ENCODE data around the gene CNNM2.

CNNM2 gene

GRCh38 chr10:103077491-103078308 lies 159.6 kb downstream of the CNNM2 start:
- DNase-seq: no peak

DNA sequence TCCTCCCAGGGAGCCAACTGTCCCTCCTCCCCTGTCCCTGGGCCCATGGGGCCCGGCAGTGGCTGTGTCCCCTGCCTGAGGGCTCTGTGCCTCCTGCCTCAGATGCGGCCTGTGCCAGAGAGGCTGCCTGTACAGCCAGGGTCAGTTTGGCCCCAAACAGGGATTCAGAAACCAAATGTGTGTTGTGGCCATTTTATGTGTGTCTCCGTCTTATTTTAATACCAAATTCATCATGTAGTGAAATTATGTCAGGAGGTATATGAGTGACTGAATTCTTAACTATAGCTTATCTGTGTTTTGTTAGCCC lies 160.2 kb downstream of the CNNM2 start:
- no peak for DNase-seq

DNA sequence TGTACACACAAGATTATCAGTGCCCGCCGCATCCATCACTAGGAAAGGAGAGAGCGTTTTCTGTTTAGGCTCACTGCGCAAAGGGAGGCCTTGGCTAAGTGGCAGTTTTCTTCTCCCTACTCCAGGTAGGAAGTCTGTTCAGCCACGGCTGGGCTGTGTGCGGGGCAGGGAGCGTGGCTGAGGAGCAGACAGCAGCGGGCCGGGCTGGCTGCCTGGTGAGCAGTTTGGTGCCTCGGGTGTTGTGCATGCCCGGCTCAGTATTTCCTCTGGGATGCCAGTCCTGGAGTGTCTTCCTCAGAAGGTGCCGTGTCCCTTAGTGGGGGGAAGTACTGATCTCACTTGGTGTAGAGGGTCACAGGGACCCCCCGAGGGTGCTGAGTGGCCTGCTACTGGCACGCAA lies 160.6 kb downstream of the CNNM2 start:
- no peak for DNase-seq

GRCh38 chr10:103079100-103079499 lies 161.0 kb downstream of the CNNM2 start:
- no peak for DNase-seq

- no peak for DNase-seq
These were observed 161.9 kb downstream of the CNNM2 start for GRCh38 chr10:103079946-103080345.

DNA sequence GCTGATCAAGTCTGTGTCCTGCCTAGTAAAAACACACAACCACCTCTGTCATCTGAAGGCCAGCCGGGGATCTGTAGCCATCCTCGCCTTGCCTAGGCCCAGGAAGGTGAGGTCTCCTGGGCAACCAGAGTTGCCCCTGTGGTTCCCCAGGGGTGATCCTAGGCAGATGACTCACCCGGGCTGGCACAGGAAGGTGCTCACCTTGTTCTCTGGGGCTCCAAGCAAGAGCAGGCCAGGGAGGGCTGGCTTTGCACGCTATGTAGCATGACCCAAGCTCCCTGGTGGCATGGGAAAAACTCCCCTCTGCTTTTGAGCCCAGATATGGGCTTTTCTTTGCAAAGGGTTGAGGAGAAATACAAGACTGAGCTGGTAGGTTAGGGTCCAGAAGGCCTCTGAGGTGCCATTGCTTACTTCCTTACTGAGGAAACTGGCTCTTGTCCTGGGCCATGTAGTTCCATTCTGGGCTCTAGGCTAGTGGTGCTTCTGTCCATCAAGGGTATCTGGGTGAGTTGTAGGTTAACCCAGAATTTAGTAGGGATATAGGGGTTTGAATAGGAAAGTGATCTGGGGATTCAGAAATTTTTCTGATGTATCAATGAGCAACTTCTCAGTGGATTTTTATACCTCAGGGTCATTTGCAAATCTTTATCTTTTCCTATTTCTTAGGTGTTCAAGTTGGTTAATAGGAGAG lies 162.9 kb downstream of the CNNM2 start:
- no peak for DNase-seq

GRCh38 chr10:103082683-103083082 lies 164.6 kb downstream of the CNNM2 start:
- DNase-seq: no peak

- DNase-seq: no peak
These were observed 165.3 kb downstream of the CNNM2 start for GRCh38 chr10:103083266-103083976.

DNA sequence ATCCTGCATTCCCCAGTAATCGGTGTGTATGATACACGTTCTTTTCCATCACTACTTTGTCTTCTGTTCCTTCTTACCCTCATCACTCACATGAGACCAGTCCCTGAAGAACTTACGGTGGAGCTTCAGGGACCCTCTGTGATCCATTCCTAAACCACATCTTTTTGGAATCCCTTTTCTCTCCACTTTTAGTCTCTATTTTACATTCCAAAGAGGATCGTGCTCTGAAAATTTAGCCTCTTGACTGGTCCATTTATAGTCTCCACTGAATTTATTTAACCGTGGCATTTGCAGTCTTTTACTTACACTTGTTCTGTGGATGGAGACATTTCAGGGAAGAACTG lies 165.9 kb downstream of the CNNM2 start:
- DNase-seq: no peak

GRCh38 chr10:103086261-103086660 lies 168.2 kb downstream of the CNNM2 start:
- DNase-seq: no peak

- DNase-seq: no peak
These were observed 168.7 kb downstream of the CNNM2 start for GRCh38 chr10:103086799-103087198.

DNA sequence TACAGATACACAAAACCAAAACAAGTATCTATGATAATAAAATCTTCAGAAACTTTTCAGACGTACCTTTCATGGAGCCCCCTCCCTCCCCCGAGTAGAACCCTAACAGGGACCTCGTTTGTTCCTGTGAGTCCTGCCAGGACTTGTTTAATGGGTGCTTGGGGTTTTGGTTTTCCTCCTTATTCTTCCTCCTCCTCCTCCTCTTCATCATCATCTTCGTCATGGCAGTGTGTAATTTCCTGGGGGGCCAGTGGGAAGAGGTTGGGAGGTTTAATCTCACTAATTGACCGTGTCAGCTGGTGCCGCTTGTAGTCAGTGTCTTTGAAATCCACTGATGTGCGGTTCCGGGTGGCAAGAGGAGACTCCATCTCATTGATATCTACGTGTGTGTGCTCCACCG lies 171.4 kb downstream of the CNNM2 start:
- DNase-seq: no peak

DNA sequence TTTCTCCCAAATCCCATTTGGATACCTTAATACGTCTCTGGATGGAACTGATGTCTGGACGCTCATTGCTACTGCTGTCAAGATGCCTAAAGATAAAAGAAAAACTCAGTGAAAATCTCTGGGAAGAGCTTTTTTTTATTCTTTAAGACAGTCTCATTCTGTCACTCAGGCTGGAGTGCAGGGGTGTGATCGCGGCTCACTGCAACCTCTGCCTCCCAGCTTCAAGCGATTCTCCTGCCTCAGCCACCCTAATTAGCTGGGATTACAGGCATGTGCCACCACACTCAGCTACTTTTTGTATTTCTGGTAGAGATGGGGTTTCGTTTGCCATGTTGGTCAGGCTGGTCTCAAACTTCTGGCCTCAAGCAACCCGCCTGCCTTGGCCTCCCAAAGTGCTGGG lies 172.8 kb downstream of the CNNM2 start:
- DNase-seq: no peak

- no peak for DNase-seq
These were observed 176.9 kb downstream of the CNNM2 start for GRCh38 chr10:103095005-103095404.

DNA sequence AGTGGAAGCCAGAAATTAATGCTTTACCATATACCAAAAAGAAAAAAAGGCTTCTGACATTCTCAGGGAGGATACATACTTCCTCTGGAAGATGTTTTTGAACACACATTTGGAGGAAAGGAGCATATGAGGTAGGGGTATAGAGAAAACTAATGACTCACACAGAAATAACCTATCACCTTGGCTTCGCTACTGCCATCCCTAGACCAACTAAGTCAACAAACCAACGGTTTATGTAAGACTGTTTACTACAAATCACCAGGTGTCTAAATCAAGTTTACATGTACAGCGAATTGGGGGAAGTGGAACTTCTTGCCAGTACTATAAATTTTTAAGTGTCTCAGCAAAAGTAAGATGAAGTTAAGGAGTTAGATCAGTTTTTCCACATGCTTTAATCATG lies 178.0 kb downstream of the CNNM2 start:
- no peak for DNase-seq

DNA sequence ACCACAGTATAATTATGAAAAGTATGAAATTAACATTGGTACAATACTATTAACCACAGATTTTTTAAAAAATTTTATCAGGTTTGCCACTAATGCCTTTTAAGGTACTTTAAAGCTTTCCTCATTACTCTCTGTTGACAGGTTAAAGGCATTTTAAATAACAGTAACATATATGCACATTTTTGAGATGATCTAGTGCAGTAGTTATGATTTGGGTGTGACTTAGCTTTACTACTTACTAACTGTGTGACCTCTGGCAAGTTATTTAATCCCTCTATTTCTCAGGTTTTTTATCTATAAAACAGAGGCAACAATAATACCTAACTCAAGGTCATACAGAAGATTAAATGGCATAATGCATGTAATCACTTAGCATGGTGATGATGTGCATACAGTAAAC lies 180.1 kb downstream of the CNNM2 start:
- DNase-seq: no peak

DNA sequence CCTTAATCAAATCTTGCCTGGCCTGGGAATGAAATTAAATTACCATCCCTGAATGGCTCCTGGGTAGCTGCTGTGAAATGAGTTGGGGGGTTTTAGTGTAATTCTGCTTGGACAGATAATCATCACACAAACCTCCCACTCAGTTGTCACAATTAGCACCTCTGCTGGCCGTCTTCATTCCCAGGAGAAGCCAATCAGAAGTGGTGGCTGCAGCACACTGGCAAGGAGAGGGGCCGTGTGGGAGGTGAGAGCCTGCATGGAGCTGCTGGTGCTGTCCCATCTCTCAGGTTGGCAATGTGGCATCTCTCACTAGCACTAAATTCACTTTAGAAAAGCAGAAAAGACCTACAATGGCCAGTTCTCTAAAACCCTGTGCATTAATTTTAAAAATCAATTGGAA lies 182.5 kb downstream of the CNNM2 start:
- DNase-seq: no peak

DNA sequence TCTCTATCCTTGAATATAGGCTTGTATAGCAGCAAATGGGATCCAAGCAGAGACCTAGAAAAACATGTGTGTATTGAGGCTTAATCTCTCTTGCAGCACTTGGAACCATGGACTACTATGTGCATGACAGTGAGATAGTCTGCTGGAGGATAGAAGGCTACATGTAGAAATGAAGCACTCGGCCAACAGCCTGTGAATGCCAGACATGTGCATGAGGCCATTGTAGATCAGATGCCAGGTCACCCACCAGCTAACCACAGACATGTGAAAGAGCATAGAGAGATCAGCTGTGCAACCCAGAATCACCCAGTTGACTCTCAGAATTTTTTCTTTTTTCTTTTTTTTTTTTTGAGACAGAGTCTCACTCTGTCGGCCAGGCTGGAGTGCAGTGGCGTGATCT lies 184.1 kb downstream of the CNNM2 start:
- no peak for DNase-seq

- no peak for DNase-seq
These were observed 185.9 kb downstream of the CNNM2 start for GRCh38 chr10:103103989-103104388.

- no peak for DNase-seq
These were observed 186.6 kb downstream of the CNNM2 start for GRCh38 chr10:103104721-103105120.

- DNase-seq: no peak
These were observed 187.4 kb downstream of the CNNM2 start for GRCh38 chr10:103105462-103105861.

DNA sequence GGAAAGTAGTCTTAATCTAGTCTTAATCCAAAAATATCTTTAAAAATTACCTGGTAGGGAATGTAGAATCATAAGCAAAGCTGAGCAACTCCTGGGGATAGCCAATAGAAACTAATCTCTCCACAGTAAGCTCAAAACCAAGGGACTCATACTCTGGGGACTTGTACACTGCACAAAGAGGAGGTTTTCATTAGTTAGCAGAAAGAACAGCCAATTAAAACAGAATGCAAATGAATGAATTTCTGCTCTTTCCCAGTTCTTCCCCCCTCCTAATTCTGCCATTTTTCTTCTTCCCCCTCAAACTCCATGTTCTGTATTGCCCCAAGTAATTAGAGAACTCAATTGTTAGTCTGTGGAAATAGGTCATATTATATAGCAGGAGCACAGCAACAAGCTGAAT lies 188.4 kb downstream of the CNNM2 start:
- no peak for DNase-seq

DNA sequence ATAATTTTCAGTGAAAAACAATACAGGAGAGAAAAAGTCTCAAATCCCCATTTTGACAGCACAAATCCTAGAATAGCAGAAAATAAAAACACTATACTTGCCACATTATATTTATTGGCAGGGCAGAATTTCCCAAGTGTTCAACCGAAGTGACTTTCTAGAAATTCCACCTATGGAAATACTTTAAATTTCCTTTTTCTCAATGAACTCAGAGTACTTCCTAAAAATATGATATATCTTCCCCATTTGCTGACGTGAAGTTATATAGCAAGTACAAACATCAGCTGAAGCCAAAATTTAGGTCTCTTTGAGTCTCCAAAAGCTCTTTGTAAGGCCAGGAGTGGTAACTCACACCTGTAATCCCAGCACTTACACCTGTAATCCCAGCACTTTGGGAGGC lies 191.7 kb downstream of the CNNM2 start:
- no peak for DNase-seq

GRCh38 chr10:103110407-103110806 lies 192.3 kb downstream of the CNNM2 start:
- DNase-seq: no peak

All from femur (tissue), 1 donor.